A549 (cell line): ENCODE measurements around the gene NCAPD3. TPM values are rescaled to one million over a fixed set of nuclear protein-coding genes. Genes with fewer than 3 reads are reported as not detected.

Experiments
- ATAC-seq, 2 experiments: fragments of 200-7000 bp in 1 of 2; fragments of >200 bp in 1 of 2; cut with Nextera tagmentation in 1 of 2; cut with Tn5 transposase in 1 of 2; 3 replicates each; pipeline versions ENCODE4 v1.8.0 to v1.9.1; 2018 to 2020; ENCODE audit warnings: mild to moderate bottlenecking in 1 of 2, moderate library complexity in 1 of 2
- CTCF ChIA-PET: fragments of 300-600 bp; sonication (Branson Sonifier 250); formaldehyde crosslinking; extraction: SDS; loops from one replicate; lab custom pipeline; 2021; ENCODE audit warnings: antibody characterized with exemption, inconsistent platforms; lab: Yijun Ruan, JAX
- POLR2A ChIA-PET: fragments of 350-600 bp; formaldehyde crosslinking; extraction: SDS; loops from one replicate; lab custom pipeline; 2021; ENCODE audit warnings: antibody characterized with exemption, inconsistent platforms; lab: Yijun Ruan, JAX
- DNase-seq, 2 experiments: peaks; one replicate each; pipeline versions ENCODE4 v3.0.0 to v3.0.0-alpha.2; 2011 to 2016; ENCODE audit warnings: low read depth in 1 of 2, low spot score in 1 of 2
- FAIRE-seq: peaks from 2 replicates; lab custom pipeline; 2011; peaks lifted over from hg19 to GRCh38; lab: Jason Lieb, UNC
- H3K27ac ChIP-seq, 2 experiments: fragments of >200 bp; sonication (Bioruptor Twin); formaldehyde crosslinking; 3 replicates each; pipeline ENCODE4 v1.5.1; 2016 to 2017
- H3K4me1 ChIP-seq: fragments of >200 bp; sonication (Bioruptor Twin); formaldehyde crosslinking; 3 replicates; pipeline ENCODE4 v1.6.1; 2016
- H3K4me2 ChIP-seq: fragments of >200 bp; sonication (Bioruptor Twin); formaldehyde crosslinking; 3 replicates; pipeline ENCODE4 v1.6.1; 2016
- H3K4me3 ChIP-seq: fragments of >200 bp; sonication (Bioruptor Twin); formaldehyde crosslinking; 3 replicates; pipeline ENCODE4 v1.5.1; 2016
- H3K9me3 ChIP-seq: fragments of >200 bp; sonication (Bioruptor Twin); formaldehyde crosslinking; 3 replicates; pipeline ENCODE4 v1.6.1; 2016
- BCL3 ChIP-seq: fragments of >200 bp; sonication (Bioruptor Twin); formaldehyde crosslinking; IDR thresholded peaks from 3 replicates; pipeline ENCODE4 v1.6.1; 2016
- BHLHE40 ChIP-seq: IDR thresholded peaks from 2 replicates; pipeline ENCODE4 v1.6.1; 2012; ENCODE audit warnings: low read depth, low read length, inconsistent platforms
- CBX2 ChIP-seq: fragments of 200-600 bp; sonication (generic); IDR thresholded peaks from 2 replicates; pipeline ENCODE4 v1.6.1; 2016; ENCODE audit warnings: low read depth, mild to moderate bottlenecking, borderline replicate concordance
- EHMT2 ChIP-seq: fragments of 200-600 bp; sonication (generic); IDR thresholded peaks from 2 replicates; pipeline ENCODE4 v1.6.1; 2016; ENCODE audit warnings: antibody characterized with exemption, low read depth, mild to moderate bottlenecking, moderate library complexity
- ELK1 ChIP-seq: fragments of 150-350 bp; IDR thresholded peaks from 2 replicates; pipeline ENCODE4 v1.6.1; 2014; ENCODE audit warnings: low read depth, mild to moderate bottlenecking, low read length
- EP300 ChIP-seq, 2 experiments: fragments of >200 bp; sonication (Bioruptor Twin); formaldehyde crosslinking; IDR thresholded peaks; 2 replicates in 1 of 2; 3 replicates in 1 of 2; pipeline ENCODE4 v1.6.1; 2016 to 2017
- FOSB ChIP-seq: fragments of 250-450 bp; sonication (Bioruptor Pico); IDR thresholded peaks from 2 replicates; pipeline ENCODE4 v1.5.0; 2020; ENCODE audit warnings: mild to moderate bottlenecking, moderate library complexity
- FOXS1 ChIP-seq: fragments of 250-450 bp; sonication (Bioruptor Pico); IDR thresholded peaks from 2 replicates; pipeline ENCODE4 v1.5.0; 2020; ENCODE audit warnings: mild to moderate bottlenecking, moderate library complexity
- HDAC2 ChIP-seq: fragments of 200-600 bp; sonication (generic); IDR thresholded peaks from 2 replicates; pipeline ENCODE4 v1.6.1; 2016
- HES2 ChIP-seq: fragments of >200 bp; sonication (Bioruptor Twin); formaldehyde crosslinking; IDR thresholded peaks from 2 replicates; pipeline ENCODE4 v1.6.1; 2016
- HOXB5 ChIP-seq: fragments of 250-450 bp; sonication (Bioruptor Pico); IDR thresholded peaks from 2 replicates; pipeline ENCODE4 v1.5.0; 2020; ENCODE audit warnings: mild to moderate bottlenecking, moderate library complexity
- MAFK ChIP-seq: fragments of 450-650 bp; IDR thresholded peaks from 2 replicates; pipeline ENCODE4 v1.6.1; 2014; ENCODE audit not compliant: partially characterized antibody
- MAX ChIP-seq: IDR thresholded peaks from 2 replicates; pipeline ENCODE4 v1.6.1; 2012
- NFE2L2 ChIP-seq: fragments of 150-350 bp; conservative IDR thresholded peaks from 2 replicates; pipeline ENCODE4 v1.6.1; 2014; ENCODE audit warnings: low read length
- PHF8 ChIP-seq: fragments of 200-600 bp; sonication (generic); IDR thresholded peaks from 2 replicates; pipeline ENCODE4 v1.6.1; 2016; ENCODE audit warnings: low read depth, mild to moderate bottlenecking, antibody characterized with exemption, moderate library complexity, borderline replicate concordance
- POLR2AphosphoS2 ChIP-seq: conservative IDR thresholded peaks from 2 replicates; pipeline ENCODE4 v1.6.1; 2012; ENCODE audit warnings: low read length, improper control_type of control experiment, inconsistent platforms
- RAD21 ChIP-seq, 2 experiments: fragments of >200 bp in 1 of 2; sonication (Bioruptor Twin) in 1 of 2; formaldehyde crosslinking in 1 of 2; IDR thresholded peaks in 1 of 2; conservative IDR thresholded peaks in 1 of 2; 2 replicates in 1 of 2; 3 replicates in 1 of 2; pipeline ENCODE4 v1.6.1; 2012 to 2018; ENCODE audit warnings: inconsistent platforms in 1 of 2
- RCOR1 ChIP-seq: fragments of 150-350 bp; IDR thresholded peaks from 2 replicates; pipeline ENCODE4 v1.6.1; 2014; ENCODE audit warnings: antibody characterized with exemption, low read length, low read depth
- REST ChIP-seq: fragments of 200-600 bp; sonication (generic); IDR thresholded peaks from 2 replicates; pipeline ENCODE4 v1.6.1; 2016; ENCODE audit warnings: antibody characterized with exemption, mild to moderate bottlenecking, moderate library complexity
- RFX5 ChIP-seq: fragments of 450-650 bp; IDR thresholded peaks from 2 replicates; pipeline ENCODE4 v1.7.1; 2014; ENCODE audit warnings: antibody characterized with exemption, mild to moderate bottlenecking, moderate library complexity
- RNF2 ChIP-seq: fragments of 200-600 bp; sonication (generic); IDR thresholded peaks from 2 replicates; pipeline ENCODE4 v1.6.1; 2016; ENCODE audit warnings: low read depth, mild to moderate bottlenecking, antibody characterized with exemption, moderate library complexity, borderline replicate concordance
- SREBF2 ChIP-seq: fragments of 450-650 bp; IDR thresholded peaks from 2 replicates; pipeline ENCODE4 v1.6.1; 2014; ENCODE audit warnings: mild to moderate bottlenecking, moderate library complexity
- ZFP36 ChIP-seq: fragments of 450-650 bp; IDR thresholded peaks from 2 replicates; pipeline ENCODE4 v1.6.1; 2014; ENCODE audit warnings: borderline replicate concordance; ENCODE audit not compliant: partially characterized antibody
- WGBS: methylation state at CpG from one replicate; pipeline ENCODE4 v1.1.6; 2017; ENCODE audit errors: missing lambda C conversion rate; 5-methylcytosine and 5-hydroxymethylcytosine counted together
- polyA plus RNA-seq, 4 experiments: library from polyadenylated mRNA; depleted of rRNA in 3 of 4; stranded (reverse); fragments of >200 nt; fragmentation: RNase III in 1 of 4; extraction: RNeasy Plus Mini Kit Qiagen cat#74134 plus additional on column Dnase treatment in 1 of 4; gene quantifications; 2 replicates in 3 of 4; 3 replicates in 1 of 4; pipeline ENCODE4 v1.2.3, GENCODE V29; 2011 to 2017

Gene NCAPD3
- polyA plus RNA-seq, 2 of the 4 experiments (the other 2 are of a cell fraction) = 26.6 to 36.0 TPM

- CTCF ChIA-PET = no interaction called here
- H3K4me2 ChIP-seq = no peak overlapping the region
- WGBS = 96% methylated on average over 11 of the region's 16 CpGs
- peaks cover 4% of the 10 kb centered on the region; the same call in 1 of the 3 replicates for H3K9me3 ChIP-seq
- H3K4me3 ChIP-seq = no peak overlapping the region
- no peak for TF ChIP-seq ZFP36
- no peak for TF ChIP-seq MAFK
- no peak for TF ChIP-seq BCL3
- no peak for TF ChIP-seq HDAC2
- no peak for TF ChIP-seq REST
- TF ChIP-seq EHMT2 = no peak
- TF ChIP-seq HOXB5 (CRISPR knock-in tag) = no peak
- TF ChIP-seq ELK1 = no peak
- no peak for TF ChIP-seq CBX2
- TF ChIP-seq HES2 = no peak
- TF ChIP-seq RCOR1 = no peak
- no peak for TF ChIP-seq PHF8
- no peak for TF ChIP-seq MAX
- no peak for TF ChIP-seq POLR2AphosphoS2
- no peak for TF ChIP-seq FOXS1 (CRISPR knock-in tag)
- no peak for TF ChIP-seq BHLHE40
- TF ChIP-seq RFX5 = no peak
- no peak for TF ChIP-seq FOSB
- TF ChIP-seq, all 56 proteins: peak for 0
- H3K27ac ChIP-seq = no peak overlapping the region
- ATAC-seq = no peak
- no peak for DNase-seq
- H3K4me1 ChIP-seq = no peaks in the 10 kb centered on the region
- POLR2A ChIA-PET = no interaction called here
- no peak for FAIRE-seq
Observed at GRCh38 chr11:134149371-134149770, 74.4 kb downstream of the NCAPD3 start.

- peaks cover 18% of the 10 kb centered on the region; the same call in 2 of the 3 replicates for H3K9me3 ChIP-seq
- no peak for DNase-seq
- H3K27ac ChIP-seq = no peak overlapping the region
- ATAC-seq = no peak
- no peak overlapping the region for H3K4me2 ChIP-seq
- H3K4me1 ChIP-seq = no peaks in the 10 kb centered on the region
- 97% methylated on average over 3 of the region's 3 CpGs for WGBS
- CTCF ChIA-PET = interaction anchor here (1.2 kb wide), 1 partner anchor 16 kb away, joined by 3 read pairs; no protein-coding TSS in a partner anchor
- H3K4me3 ChIP-seq = no peak overlapping the region
- TF ChIP-seq MAFK = no peak
- TF ChIP-seq NFE2L2 = no peak
- no peak for TF ChIP-seq HDAC2
- no peak for TF ChIP-seq EHMT2
- no peak for TF ChIP-seq EP300 (IDR thresholded peaks at IDR 0.05)
- no peak for TF ChIP-seq SREBF2
- TF ChIP-seq BHLHE40 = no peak
- TF ChIP-seq FOSB = no peak
- TF ChIP-seq RNF2 = no peak
- no peak for TF ChIP-seq RAD21 (conservative IDR thresholded peaks at IDR 0.05 in 1 of 2, IDR thresholded peaks at IDR 0.05 in 1 of 2)
- TF ChIP-seq ELK1 = no peak
- POLR2A ChIA-PET = no interaction called here
- no peak for FAIRE-seq
Observed at GRCh38 chr11:134146598-134146997, 77.2 kb downstream of the NCAPD3 start.
